Heart right ventricle (tissue), 16 donors: ENCODE results near the gene GNAS-AS1. TPM values are rescaled to one million over a fixed set of nuclear protein-coding genes. Genes with fewer than 3 reads are reported as not detected.

Experiments
- ATAC-seq, 8 donors: fragments of 200-7000 bp; cut with Tn5 transposase; one replicate each; pipeline ENCODE4 v1.9.1; 2020; ENCODE audit warnings: mild to moderate bottlenecking in 8 of 8, moderate library complexity in 8 of 8, moderate number of reproducible peaks in 1 of 8
- DNase-seq, 2 donors: peaks; one replicate each; pipeline ENCODE4 v3.0.0-alpha.2; 2020
- H3K27ac ChIP-seq, 10 donors: fragments of 200-600 bp; sonication (generic) in 2 of 10; one replicate each; pipeline versions ENCODE4 v1.5.0 to v1.8.0; 2020 to 2022; ENCODE audit warnings: mild to moderate bottlenecking in 3 of 10
- H3K27me3 ChIP-seq, 7 donors: fragments of 200-600 bp; one replicate each; pipeline ENCODE4 v1.8.0; 2021 to 2022; ENCODE audit warnings: mild to moderate bottlenecking in 2 of 7
- H3K36me3 ChIP-seq, 9 donors: fragments of 200-600 bp; sonication (generic) in 1 of 9; one replicate each; pipeline versions ENCODE4 v1.5.0 to v1.8.0; 2020 to 2022; ENCODE audit warnings: mild to moderate bottlenecking in 2 of 9
- H3K4me1 ChIP-seq, 9 donors: fragments of 200-600 bp; sonication (generic) in 1 of 9; one replicate each; pipeline versions ENCODE4 v1.5.0 to v1.8.0; 2020 to 2022; ENCODE audit warnings: mild to moderate bottlenecking in 4 of 9
- H3K4me3 ChIP-seq, 10 donors: fragments of 200-600 bp; sonication (generic) in 2 of 10; one replicate each; pipeline versions ENCODE4 v1.5.0 to v1.8.0; 2020 to 2022; ENCODE audit warnings: mild to moderate bottlenecking in 7 of 10, moderate library complexity in 2 of 10
- H3K9me3 ChIP-seq, 11 donors: fragments of 200-600 bp in 10 of 11; sonication (generic) in 2 of 11; one replicate each; pipeline versions ENCODE4 v1.5.0 to v1.8.0; 2013 to 2022; ENCODE audit warnings: mild to moderate bottlenecking in 2 of 11, control low read depth in 1 of 11, moderate library complexity in 1 of 11
- WGBS, 2 donors: extraction: QIAGEN DNeasy Blood & Tissue Kit; methylation state at CpG; one replicate each; pipeline ENCODE4 v1.1.7; 2013; ENCODE audit warnings: inconsistent platforms in 1 of 2; 5-methylcytosine and 5-hydroxymethylcytosine counted together
- intact Hi-C, 10 donors: fragments of 100-400 bp; cut with DNase I; formaldehyde crosslinking; loops; one replicate each; pipeline versions ENCODE4 v1.11.1 to v1.14.2; 2022
- polyA plus RNA-seq, 2 donors: library from polyadenylated mRNA; stranded (reverse); fragments of 200-250 nt; gene quantifications; one replicate each; pipeline ENCODE4 v1.2.3, GENCODE V29; 2013
- total RNA-seq, 10 donors: library from RNA; stranded (reverse); fragmentation: NEBNext Ultra II Directional in 3 of 10; extraction: Animal tissue kit (Norgen Biotek cat#: 25700) in 3 of 10; gene quantifications; one replicate each; pipeline versions ENCODE4 v1.2.1 to v1.2.4, GENCODE V29; 2021 to 2023
- TF ChIP-seq, protein P1 (sequence below), 9 donors: fragments of 200-600 bp; sonication (generic) in 2 of 9; IDR thresholded peaks; one replicate each; pipeline versions ENCODE4 v1.5.0 to v1.8.0; 2021 to 2022; ENCODE audit warnings: antibody characterized with exemption in 9 of 9, mild to moderate bottlenecking in 5 of 9, moderate library complexity in 1 of 9
- donor health status: Arrhythmogenic right ventricular cardiomyopathy.
- donor health status: ischemic (EF 13 %, LVEDD 7.1; RV severe dilation, severe dysfunction).
- donor health status: healthy with polysubstance abuse.
- donor health status: DM: no; HTN: yes; CAD: no.
- donor health status: DM: no; HTN: no; CAD: no.
- donor health status: ischemic (EF 25% LVEDD 6.9; RV normal size, moderate dysfunction).
- donor health status: ischemic (EF 25% LVEDD 5.7; RV mildly dilated, moderate dysfunction).
- donor health status: healthy.
- donor health status: DM: yes; HTN: yes; CAD: no.
- donor health status: Ischemic cardiomyopathy.
- donor health status: ischemic (EF 35%, LVEDD 5.7; RV mildly dilated, moderate dysfunction).
- donor health status: nonischemic (EF 11% LVEDD 7.7; RV severe dilation, severe dysfunction).
- donor health status: DM: yes; HTN: yes; CAD: no.
- donor health status: PGD.
- donor health status: ischemic (EF 29% LVEDD 5.4; RV normal size, mild dysfunction).
- donor health status: nonischemic (EF 23%, LVEDD 6.1; RV moderate dilation, normal function).

The GNAS-AS1 gene
- total and polyA plus RNA-seq, 12 donors = 0.06 to 1.5 (median 0.41) TPM

DNA sequence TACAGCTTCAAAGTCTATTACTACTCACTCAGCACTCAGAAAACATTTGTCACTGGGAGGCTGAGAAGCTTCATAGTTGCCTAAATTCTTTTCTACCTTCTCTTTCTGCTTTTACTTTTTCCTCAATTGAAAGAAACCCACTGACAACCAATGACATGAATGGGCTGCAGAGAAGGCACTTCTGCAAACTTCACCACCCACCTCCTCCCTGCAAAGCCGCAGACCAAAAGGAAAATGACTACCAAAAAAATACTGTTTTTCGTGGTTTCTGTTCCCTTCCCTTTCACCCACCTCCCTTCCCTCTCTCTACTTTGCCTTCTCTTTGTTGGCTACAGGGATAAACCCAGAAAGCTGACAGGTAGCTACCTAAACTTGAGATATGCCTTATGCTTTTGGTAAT, 3.2 kb downstream of the GNAS-AS1 start:
- no peaks in the 10 kb centered on the region for H3K9me3 ChIP-seq
- DNase-seq (no peak), ATAC-seq (no peak)
- no peak overlapping the region for H3K27ac ChIP-seq
- TF ChIP-seq, protein P1, sequence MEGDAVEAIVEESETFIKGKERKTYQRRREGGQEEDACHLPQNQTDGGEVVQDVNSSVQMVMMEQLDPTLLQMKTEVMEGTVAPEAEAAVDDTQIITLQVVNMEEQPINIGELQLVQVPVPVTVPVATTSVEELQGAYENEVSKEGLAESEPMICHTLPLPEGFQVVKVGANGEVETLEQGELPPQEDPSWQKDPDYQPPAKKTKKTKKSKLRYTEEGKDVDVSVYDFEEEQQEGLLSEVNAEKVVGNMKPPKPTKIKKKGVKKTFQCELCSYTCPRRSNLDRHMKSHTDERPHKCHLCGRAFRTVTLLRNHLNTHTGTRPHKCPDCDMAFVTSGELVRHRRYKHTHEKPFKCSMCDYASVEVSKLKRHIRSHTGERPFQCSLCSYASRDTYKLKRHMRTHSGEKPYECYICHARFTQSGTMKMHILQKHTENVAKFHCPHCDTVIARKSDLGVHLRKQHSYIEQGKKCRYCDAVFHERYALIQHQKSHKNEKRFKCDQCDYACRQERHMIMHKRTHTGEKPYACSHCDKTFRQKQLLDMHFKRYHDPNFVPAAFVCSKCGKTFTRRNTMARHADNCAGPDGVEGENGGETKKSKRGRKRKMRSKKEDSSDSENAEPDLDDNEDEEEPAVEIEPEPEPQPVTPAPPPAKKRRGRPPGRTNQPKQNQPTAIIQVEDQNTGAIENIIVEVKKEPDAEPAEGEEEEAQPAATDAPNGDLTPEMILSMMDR (IDR thresholded peaks at IDR 0.05) = no peak
- H3K4me1 ChIP-seq = peaks cover 0 to 8% (median 5%) of the 10 kb centered on the region in 9 donors
- H3K36me3 ChIP-seq = no peaks in the 10 kb centered on the region
- WGBS, 2 donors = 74 to 77% methylated on average over 2 of the region's 2 CpGs
- intact Hi-C loops = loop anchor here in 3 of 10 donors (10.0 kb wide), 3 partner anchors 193 to 613 kb away; partner anchors contain the start of gene STX16 (in 1 of the 3)
- H3K27me3 ChIP-seq = peaks cover 0 to 88% (median 41%) of the 10 kb centered on the region in 7 donors
- H3K4me3 ChIP-seq = no peak overlapping the region

DNA sequence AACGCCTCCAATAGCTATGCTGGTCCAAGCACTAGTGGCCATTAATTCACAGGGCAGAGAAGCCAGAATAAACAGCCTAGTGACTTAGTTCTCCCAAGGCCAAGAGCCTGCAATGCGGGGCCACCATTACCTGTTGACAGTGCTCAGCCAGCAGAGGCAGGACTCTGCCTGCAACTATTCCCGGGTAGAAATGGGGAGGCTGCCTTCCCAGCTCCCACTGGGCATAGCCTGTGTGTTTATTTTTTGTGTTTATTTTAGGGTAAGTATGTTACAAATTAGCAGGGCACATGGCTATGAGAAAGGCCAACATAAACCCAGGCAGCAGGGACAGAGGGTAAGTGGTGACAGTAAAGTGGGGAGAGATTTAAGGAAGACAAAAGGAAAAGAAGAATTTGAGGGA, 5.0 kb downstream of the GNAS-AS1 start:
- TF ChIP-seq, protein P1 (IDR thresholded peaks at IDR 0.05) = no peak
- Histone ChIP-seq H3K36me3 (no peaks in the 10 kb centered on the region), H3K27me3 (peaks cover 0 to 88% (median 46%) of the 10 kb centered on the region in 7 donors), H3K4me1 (no peaks in the 10 kb centered on the region), H3K9me3 (no peaks in the 10 kb centered on the region), H3K4me3 (no peak overlapping the region), H3K27ac (no peak overlapping the region)
- ATAC-seq = no peak
- intact Hi-C loops = loop anchor here in 3 of 10 donors (10.0 kb wide), 3 partner anchors 191 to 611 kb away; partner anchors contain the start of gene STX16 (in 1 of the 3)
- WGBS, 2 donors = 71 to 76% methylated on average over 3 of the region's 3 CpGs
- DNase-seq = no peak

DNA sequence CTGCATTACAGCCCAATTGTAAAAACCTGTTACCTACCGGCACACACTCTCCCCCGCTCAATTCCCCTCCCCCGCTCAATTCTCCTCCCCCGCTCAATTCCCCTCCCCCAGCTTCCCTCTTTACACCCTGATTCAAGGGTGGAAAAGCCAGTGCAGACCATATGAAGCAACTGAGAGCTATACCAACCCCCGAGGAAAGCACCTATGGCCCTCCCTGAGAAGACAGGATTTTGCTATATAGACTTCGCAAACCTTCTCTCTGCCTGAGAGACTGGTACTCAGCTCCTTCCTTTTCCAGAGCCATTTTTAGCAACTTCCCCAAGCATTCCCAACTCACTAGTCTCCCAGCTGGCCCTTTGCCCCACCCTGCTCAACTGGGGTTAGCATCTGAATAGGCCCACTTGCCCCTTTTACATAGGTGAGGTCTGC, 7.6 kb downstream of the GNAS-AS1 start:
- 47 to 51% methylated on average over 6 of the region's 6 CpGs for WGBS, 2 donors
- Histone ChIP-seq H3K4me1 (peaks cover 0 to 14% (median 3%) of the 10 kb centered on the region in 9 donors), H3K36me3 (no peaks in the 10 kb centered on the region), H3K4me3 (no peak overlapping the region), H3K9me3 (no peaks in the 10 kb centered on the region), H3K27ac (no peak overlapping the region), H3K27me3 (peaks cover 0 to 89% (median 60%) of the 10 kb centered on the region in 7 donors)
- no peak for DNase-seq
- TF ChIP-seq, protein P1 (IDR thresholded peaks at IDR 0.05) = no peak
- intact Hi-C loops = loop anchor here in 3 of 10 donors (5.0 to 10.0 kb wide), 4 partner anchors 188 to 608 kb away; partner anchors contain the start of gene STX16 (in 1 of the 3)
- ATAC-seq = no peak

DNA sequence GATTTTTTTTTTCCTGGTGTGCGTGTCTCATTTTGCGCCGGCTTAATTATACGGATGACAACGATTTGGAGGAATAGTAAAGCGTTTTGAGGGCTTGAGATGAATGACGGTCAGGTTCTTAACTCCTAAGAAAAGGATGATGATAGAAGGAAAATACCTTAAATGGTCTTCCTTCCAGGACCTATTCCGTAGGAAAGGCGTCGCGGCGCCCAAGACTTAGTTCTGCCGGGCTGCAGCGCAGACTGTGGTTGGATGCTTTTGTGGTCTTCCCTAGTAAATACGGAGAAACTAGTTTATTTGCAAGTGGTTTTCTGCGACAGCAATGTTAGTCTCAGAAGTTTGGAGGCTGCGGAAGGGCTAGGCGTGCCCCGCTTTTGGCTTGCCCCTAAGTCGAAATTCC, 8.4 kb downstream of the GNAS-AS1 start:
- WGBS, 2 donors = 46 to 51% methylated on average over 20 of the region's 20 CpGs
- no peak for DNase-seq
- H3K4me3 ChIP-seq = no peak overlapping the region
- no peaks in the 10 kb centered on the region for H3K36me3 ChIP-seq
- TF ChIP-seq, protein P1 (IDR thresholded peaks at IDR 0.05) = no peak
- peaks cover 0 to 14% (median 3%) of the 10 kb centered on the region in 9 donors for H3K4me1 ChIP-seq
- ATAC-seq = no peak
- H3K9me3 ChIP-seq = no peaks in the 10 kb centered on the region
- peaks cover 0 to 89% (median 69%) of the 10 kb centered on the region in 7 donors for H3K27me3 ChIP-seq
- H3K27ac ChIP-seq = no peak overlapping the region
- intact Hi-C loops = loop anchor here in 3 of 10 donors (5.0 to 10.0 kb wide), 4 partner anchors 187 to 607 kb away; partner anchors contain the start of gene STX16 (in 1 of the 3)
